HG03280 (cell line): Measurements from ENCODE around the gene PPM1F.
"Not testable (repeated sequence)": the region's sequence is repeated elsewhere in the genome, so short reads cannot be mapped to it uniquely, and the experiment has no call there.

Experiments used
- ATAC-seq: cut with Tn5 transposase; IDR thresholded peaks from one replicate; pipeline ENCODE4 v1.9.1; 2021; ENCODE audit warnings: mild to moderate bottlenecking, moderate library complexity; ENCODE audit not compliant: unreplicated experiment

PPM1F gene

GRCh38 chr22:21902296-21903087 is 50.2 kb downstream of the PPM1F start:
- ATAC-seq = no peak

GRCh38 chr22:21898354-21898896 is 54.2 kb downstream of the PPM1F start:
- no peak for ATAC-seq

- no peak for ATAC-seq
Observed at GRCh38 chr22:21896951-21897513, 55.6 kb downstream of the PPM1F start.

- not testable (repeated sequence) for ATAC-seq
Observed at GRCh38 chr22:21896275-21896674, 56.4 kb downstream of the PPM1F start.

- ATAC-seq = no peak
Observed at GRCh38 chr22:21894799-21895198, 57.8 kb downstream of the PPM1F start.

- ATAC-seq = no peak
Observed at GRCh38 chr22:21889251-21889990, 63.2 kb downstream of the PPM1F start.

GRCh38 chr22:21887841-21888240 is 64.8 kb downstream of the PPM1F start:
- ATAC-seq = no peak

GRCh38 chr22:21883930-21884329 is 68.7 kb downstream of the PPM1F start:
- not testable (repeated sequence) for ATAC-seq

GRCh38 chr22:21882754-21883333 is 69.8 kb downstream of the PPM1F start:
- ATAC-seq = not testable (repeated sequence)

GRCh38 chr22:21881841-21882753 is 70.6 kb downstream of the PPM1F start:
- no peak for ATAC-seq

GRCh38 chr22:21876486-21877176 is 76.0 kb downstream of the PPM1F start:
- ATAC-seq = no peak

- ATAC-seq = not testable (repeated sequence)
Observed at GRCh38 chr22:21874953-21875352, 77.7 kb downstream of the PPM1F start.

GRCh38 chr22:21873619-21874018 is 79.0 kb downstream of the PPM1F start:
- no peak for ATAC-seq

- ATAC-seq = not testable (repeated sequence)
Observed at GRCh38 chr22:21872741-21873140, 79.9 kb downstream of the PPM1F start.
